OCI-LY1 (cell line): Measurements from ENCODE around the gene TINAGL1.

Experiments used
- EZH2 ChIP-seq: fragments of 200-600 bp; sonication (generic), shearing (Covaris generic); IDR thresholded peaks from 2 replicates; pipeline ENCODE4 v1.8.0; 2017; ENCODE audit warnings: borderline replicate concordance, mixed run types, mild to moderate bottlenecking, antibody characterized with exemption, low read length, moderate library complexity, mixed read lengths
- TF ChIP-seq, protein P1 (sequence below): fragments of 200-600 bp; sonication (generic), shearing (Covaris generic); IDR thresholded peaks from 2 replicates; pipeline ENCODE4 v1.5.1; 2017; ENCODE audit warnings: mild to moderate bottlenecking, antibody characterized with exemption, low read length, moderate library complexity, mixed read lengths

DNA sequence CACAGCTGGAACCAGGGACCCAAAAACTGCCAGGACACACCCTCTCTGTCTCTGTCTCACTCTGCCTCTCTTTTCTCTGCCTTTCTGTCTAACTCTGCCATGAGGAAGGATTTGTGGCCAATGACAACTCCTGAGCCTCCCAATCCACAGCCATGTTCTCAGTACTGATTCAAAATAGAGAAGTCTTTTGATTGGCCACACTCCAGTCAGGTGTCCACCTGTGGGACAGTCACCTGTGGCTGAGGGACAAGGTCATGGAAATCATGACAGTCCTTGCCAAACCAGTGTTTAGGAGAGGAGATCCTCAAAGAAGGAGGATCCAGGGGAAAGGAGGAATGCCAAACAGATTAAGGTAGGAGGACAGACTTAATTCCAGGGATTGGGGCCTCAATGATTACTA lies 15.8 kb downstream of the TINAGL1 start:
- TF ChIP-seq, protein P1, sequence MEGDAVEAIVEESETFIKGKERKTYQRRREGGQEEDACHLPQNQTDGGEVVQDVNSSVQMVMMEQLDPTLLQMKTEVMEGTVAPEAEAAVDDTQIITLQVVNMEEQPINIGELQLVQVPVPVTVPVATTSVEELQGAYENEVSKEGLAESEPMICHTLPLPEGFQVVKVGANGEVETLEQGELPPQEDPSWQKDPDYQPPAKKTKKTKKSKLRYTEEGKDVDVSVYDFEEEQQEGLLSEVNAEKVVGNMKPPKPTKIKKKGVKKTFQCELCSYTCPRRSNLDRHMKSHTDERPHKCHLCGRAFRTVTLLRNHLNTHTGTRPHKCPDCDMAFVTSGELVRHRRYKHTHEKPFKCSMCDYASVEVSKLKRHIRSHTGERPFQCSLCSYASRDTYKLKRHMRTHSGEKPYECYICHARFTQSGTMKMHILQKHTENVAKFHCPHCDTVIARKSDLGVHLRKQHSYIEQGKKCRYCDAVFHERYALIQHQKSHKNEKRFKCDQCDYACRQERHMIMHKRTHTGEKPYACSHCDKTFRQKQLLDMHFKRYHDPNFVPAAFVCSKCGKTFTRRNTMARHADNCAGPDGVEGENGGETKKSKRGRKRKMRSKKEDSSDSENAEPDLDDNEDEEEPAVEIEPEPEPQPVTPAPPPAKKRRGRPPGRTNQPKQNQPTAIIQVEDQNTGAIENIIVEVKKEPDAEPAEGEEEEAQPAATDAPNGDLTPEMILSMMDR = no peak
- TF ChIP-seq EZH2 = no peak
